ENCODE results near the gene EOGT. TPM values are rescaled to one million over a fixed set of nuclear protein-coding genes. Genes with fewer than 3 reads are reported as not detected.
A peak's percentile ranks its signal among the peaks of the same experiment; 100 is the strongest.

The EOGT gene
- total RNA-seq, 4 donors from 2014 or later, result 75.0 to 135 (median 94.3) TPM

DNA sequence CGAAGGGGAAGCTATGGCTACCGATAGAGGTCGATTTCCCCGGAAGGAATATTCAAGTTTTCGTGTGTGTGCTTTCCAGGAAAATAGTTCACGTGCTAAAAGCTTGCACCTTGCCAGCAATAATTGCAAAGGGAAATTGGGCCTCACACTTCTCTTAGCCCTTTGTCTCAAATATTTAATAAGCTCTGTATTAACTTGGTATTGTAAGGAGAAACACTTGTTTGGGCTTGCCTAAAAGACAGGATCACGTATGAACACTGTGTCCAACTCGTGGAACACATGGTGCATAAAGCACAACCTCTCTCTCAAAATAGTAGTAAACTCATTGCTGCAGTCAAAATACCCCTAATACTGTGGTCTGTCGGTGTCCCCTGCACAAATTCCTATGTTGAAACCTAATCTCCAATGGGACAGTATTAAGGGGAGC, 39.0 kb upstream of the EOGT start:
- H3K36me3 ChIP-seq, result peaks cover under 1 to 53% of the 10 kb centered on the region in 2 donors
- peak; percentile 1 for ATAC-seq
- H3K27me3 ChIP-seq, result no peaks in the 10 kb centered on the region
- H3K9me3 ChIP-seq, result no peaks in the 10 kb centered on the region
- H3K27ac ChIP-seq, result peak overlapping the region; percentile 83 to 96 (median 95)
- TF ChIP-seq POLR2AphosphoS5 (IDR thresholded peaks at IDR 0.05), result no peak
- TF ChIP-seq EP300 (IDR thresholded peaks at IDR 0.05), result no peak
- no peak for TF ChIP-seq POLR2A (IDR thresholded peaks at IDR 0.05)
- TF ChIP-seq, protein P1, sequence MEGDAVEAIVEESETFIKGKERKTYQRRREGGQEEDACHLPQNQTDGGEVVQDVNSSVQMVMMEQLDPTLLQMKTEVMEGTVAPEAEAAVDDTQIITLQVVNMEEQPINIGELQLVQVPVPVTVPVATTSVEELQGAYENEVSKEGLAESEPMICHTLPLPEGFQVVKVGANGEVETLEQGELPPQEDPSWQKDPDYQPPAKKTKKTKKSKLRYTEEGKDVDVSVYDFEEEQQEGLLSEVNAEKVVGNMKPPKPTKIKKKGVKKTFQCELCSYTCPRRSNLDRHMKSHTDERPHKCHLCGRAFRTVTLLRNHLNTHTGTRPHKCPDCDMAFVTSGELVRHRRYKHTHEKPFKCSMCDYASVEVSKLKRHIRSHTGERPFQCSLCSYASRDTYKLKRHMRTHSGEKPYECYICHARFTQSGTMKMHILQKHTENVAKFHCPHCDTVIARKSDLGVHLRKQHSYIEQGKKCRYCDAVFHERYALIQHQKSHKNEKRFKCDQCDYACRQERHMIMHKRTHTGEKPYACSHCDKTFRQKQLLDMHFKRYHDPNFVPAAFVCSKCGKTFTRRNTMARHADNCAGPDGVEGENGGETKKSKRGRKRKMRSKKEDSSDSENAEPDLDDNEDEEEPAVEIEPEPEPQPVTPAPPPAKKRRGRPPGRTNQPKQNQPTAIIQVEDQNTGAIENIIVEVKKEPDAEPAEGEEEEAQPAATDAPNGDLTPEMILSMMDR (IDR thresholded peaks at IDR 0.05), result no peak
- peak overlapping the region; percentile 67 to 77 for H3K4me3 ChIP-seq
- WGBS, 2 donors (ENCODE audit: low coverage in 1 of 2), result 0 to 25% methylated on average over 3 to 7 of the region's 9 CpGs
- peaks cover 3 to 40% (median 7%) of the 10 kb centered on the region in 3 donors for H3K4me1 ChIP-seq

DNA sequence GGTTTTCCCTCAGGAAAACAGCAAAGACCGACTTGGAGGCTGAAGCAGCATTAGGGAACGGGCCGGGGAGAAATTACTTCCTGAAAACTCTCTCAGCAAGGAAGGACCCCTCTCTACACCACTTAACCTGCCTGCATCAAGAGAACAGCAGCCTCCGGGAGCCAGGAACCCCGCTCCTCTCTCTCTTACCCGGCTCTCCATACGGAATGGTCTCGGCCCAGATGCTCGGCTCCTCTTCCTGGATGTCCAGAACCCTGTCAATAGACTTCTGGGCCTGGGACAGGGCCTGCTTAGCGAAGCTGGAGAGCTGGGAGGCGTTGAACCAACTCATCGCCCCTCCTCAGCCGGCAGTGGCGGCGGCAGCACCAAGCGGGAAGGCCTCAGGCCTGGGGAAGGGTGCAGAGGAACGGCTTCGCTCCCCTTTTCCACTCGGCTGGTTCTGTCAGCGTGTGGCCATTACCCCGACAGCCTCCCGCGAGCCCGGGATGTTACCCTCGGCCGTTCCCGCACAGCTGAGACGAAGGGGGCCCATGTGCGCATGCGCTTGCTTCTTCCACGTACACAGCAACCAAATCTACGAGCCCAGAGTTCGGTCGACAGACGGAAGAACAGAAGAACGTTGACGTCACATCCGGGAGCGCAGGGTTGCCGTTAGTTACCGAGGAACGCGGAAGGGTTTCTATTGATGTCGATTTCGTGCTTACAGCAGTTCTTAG, 38.4 kb upstream of the EOGT start, which contains the start of gene TMF1:
Gene TMF1, minus strand, starts transcription at position 578 of the 716 bp plus-strand sequence. Its CDS starts 247 bp downstream, at position 331.
- peak within 1 kb of the TSS; percentile 83 to 96 (median 95) for H3K27ac ChIP-seq
- no peaks in the 10 kb centered on the region for H3K27me3 ChIP-seq
- ATAC-seq, result peak; percentile 99
- no peaks in the 10 kb centered on the region for H3K9me3 ChIP-seq
- peaks cover 7 to 46% (median 7%) of the 10 kb centered on the region in 3 donors for H3K4me1 ChIP-seq
- 0 to 3% methylated on average over 11 to 15 of the region's 45 CpGs for WGBS, 2 donors (ENCODE audit: low coverage in 1 of 2)
- TF ChIP-seq POLR2AphosphoS5 (IDR thresholded peaks at IDR 0.05) (peak; percentile 89), EP300 (IDR thresholded peaks at IDR 0.05) (no peak), POLR2A (IDR thresholded peaks at IDR 0.05) (peak; percentile 82)
- H3K36me3 ChIP-seq, result peaks cover 4 to 59% of the 10 kb centered on the region in 2 donors
- peak within 1 kb of the TSS; percentile 67 to 77 for H3K4me3 ChIP-seq

DNA sequence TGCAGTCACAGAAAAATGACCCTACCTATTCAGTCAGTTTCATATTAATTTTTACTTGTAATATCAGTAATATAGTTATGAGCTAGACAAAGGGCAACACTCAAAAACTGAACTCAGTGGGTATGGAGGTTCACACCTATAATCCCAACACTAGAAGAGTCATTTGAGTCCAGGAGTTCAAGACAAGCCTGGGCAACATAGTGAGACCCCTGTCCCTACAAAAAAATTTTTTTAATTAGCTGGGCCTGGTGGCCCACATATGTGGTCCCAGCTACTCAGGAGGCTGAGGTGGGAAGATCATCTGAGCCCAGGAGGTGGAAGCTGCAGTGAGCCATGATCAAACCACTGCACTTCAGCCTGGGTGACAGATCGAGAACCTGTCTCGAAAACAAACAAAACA, 35.5 kb upstream of the EOGT start:
- no peak overlapping the region for H3K27ac ChIP-seq
- no peak overlapping the region for H3K4me3 ChIP-seq
- ATAC-seq, result no peak
- H3K9me3 ChIP-seq, result no peaks in the 10 kb centered on the region
- no peaks in the 10 kb centered on the region for H3K27me3 ChIP-seq
- 88 to 94% methylated on average over 2 of the region's 2 CpGs for WGBS, 2 donors (ENCODE audit: low coverage in 1 of 2)
- no peak for TF ChIP-seq POLR2AphosphoS5 (IDR thresholded peaks at IDR 0.05)
- TF ChIP-seq, protein P1 (IDR thresholded peaks at IDR 0.05), result no peak
- TF ChIP-seq POLR2A (IDR thresholded peaks at IDR 0.05), result no peak
- no peak for TF ChIP-seq EP300 (IDR thresholded peaks at IDR 0.05)
- H3K4me1 ChIP-seq, result peaks cover 7 to 62% (median 8%) of the 10 kb centered on the region in 3 donors
- peaks cover 5 to 54% of the 10 kb centered on the region in 2 donors for H3K36me3 ChIP-seq

DNA sequence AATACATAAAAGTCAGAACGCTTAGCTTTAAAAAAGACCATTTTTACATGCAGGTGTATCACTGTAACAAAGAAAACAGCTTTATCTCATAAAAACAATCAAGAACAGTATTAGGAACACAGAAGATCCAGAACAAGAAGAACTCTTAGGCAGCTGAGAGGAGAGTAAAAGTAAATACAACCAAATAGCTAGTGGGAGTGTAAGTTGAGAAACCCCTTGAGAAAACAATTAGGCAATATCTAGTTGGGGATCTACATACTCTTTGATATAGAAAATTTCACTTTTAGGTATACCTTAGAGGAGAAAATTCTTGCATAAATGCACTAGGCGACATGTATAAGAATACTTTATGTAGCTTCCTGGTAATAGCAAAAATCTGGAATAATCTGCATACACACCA, 31.1 kb upstream of the EOGT start:
- H3K9me3 ChIP-seq, result no peaks in the 10 kb centered on the region
- H3K27me3 ChIP-seq, result no peaks in the 10 kb centered on the region
- peaks cover 8 to 87% of the 10 kb centered on the region in 2 donors for H3K36me3 ChIP-seq
- no peak overlapping the region for H3K4me3 ChIP-seq
- peaks cover 0 to 41% (median 5%) of the 10 kb centered on the region in 3 donors for H3K4me1 ChIP-seq
- ATAC-seq, result no peak
- TF ChIP-seq, protein P1 (IDR thresholded peaks at IDR 0.05), result no peak
- 73 to 92% methylated on average over 1 to 2 of the region's 2 CpGs for WGBS, 2 donors (ENCODE audit: low coverage in 1 of 2)
- no peak overlapping the region for H3K27ac ChIP-seq

DNA sequence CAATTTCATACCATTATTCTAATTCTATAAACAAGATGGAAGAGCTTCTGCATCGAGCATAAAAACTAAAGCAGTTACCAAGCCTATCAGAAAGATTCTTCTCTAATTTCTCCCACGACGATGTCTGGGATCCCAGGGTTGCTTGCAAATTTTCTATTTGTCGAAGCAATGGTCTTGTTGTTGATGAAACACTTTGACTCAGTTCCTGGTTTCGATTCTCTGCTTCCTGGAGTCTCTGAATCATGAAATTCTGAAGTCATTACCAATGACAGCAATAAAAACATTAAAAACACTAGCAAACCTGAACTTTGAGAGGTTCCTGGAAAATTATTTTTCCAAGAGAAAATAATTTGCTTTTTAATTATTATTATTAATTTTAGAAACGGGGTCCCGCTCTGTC, 20.0 kb upstream of the EOGT start:
- H3K36me3 ChIP-seq, result peaks cover 4 to 97% of the 10 kb centered on the region in 2 donors

More for the DNA sequence above, 20.0 kb upstream of the EOGT start:
- H3K9me3 ChIP-seq, result no peaks in the 10 kb centered on the region
- no peak overlapping the region for H3K4me3 ChIP-seq
- no peak overlapping the region for H3K27ac ChIP-seq
- 72 to 93% methylated on average over 7 of the region's 7 CpGs for WGBS, 2 donors (ENCODE audit: low coverage in 1 of 2)
- no peaks in the 10 kb centered on the region for H3K4me1 ChIP-seq
- no peaks in the 10 kb centered on the region for H3K27me3 ChIP-seq
- TF ChIP-seq EP300 (IDR thresholded peaks at IDR 0.05) (no peak), POLR2AphosphoS5 (IDR thresholded peaks at IDR 0.05) (no peak), POLR2A (IDR thresholded peaks at IDR 0.05) (no peak)
- TF ChIP-seq, protein P1 (IDR thresholded peaks at IDR 0.05), result no peak
- ATAC-seq, result no peak
